Skin epidermis (tissue), 12 donors: Measurements from ENCODE around the gene GPX7.

ENCODE experiments used
- H3K27ac ChIP-seq, 21 experiments: fragments of 200-600 bp; sonication (generic) in 11 of 21; one replicate each; pipeline ENCODE4 v1.5.0; 2020; ENCODE audit warnings: mild to moderate bottlenecking in 3 of 21, inconsistent platforms in 2 of 21, moderate library complexity in 2 of 21
- H3K4me3 ChIP-seq, 7 experiments: fragments of 200-600 bp; sonication (generic) in 2 of 7; one replicate each; pipeline ENCODE4 v1.5.0; 2020; ENCODE audit warnings: inconsistent platforms in 2 of 7, mild to moderate bottlenecking in 2 of 7, moderate library complexity in 1 of 7

Gene GPX7

DNA sequence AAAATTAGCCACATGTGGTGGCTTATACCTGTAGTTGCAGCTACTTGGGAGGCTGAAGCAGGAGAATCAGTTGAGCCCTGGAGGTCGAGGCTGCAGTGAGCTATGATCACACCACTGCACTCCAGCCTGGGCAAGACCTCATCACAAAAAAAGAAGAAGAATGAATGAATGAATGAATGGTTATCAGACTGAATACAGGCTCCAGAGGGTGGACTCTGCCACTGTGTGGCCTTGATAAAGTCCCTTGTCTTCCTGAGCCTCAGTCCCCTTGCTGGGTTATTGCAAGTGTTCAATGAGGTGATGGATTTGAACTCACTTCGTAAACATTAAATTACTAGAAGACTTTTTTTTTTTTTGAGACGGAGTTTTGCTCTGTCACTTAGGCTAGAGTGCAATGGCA, 55.5 kb downstream of the GPX7 start:
- H3K27ac ChIP-seq = no peak overlapping the region
- H3K4me3 ChIP-seq = no peak overlapping the region
